Ramos (cell line): ENCODE measurements around the gene OPALIN.

Source experiments
- in situ Hi-C: fragments of 300-500 bp; cut with MboI; formaldehyde crosslinking; loops from one replicate; pipeline ENCODE4 v1.14.3; 2022; ENCODE audit warnings: low sequenced_read_pairs; ENCODE audit not compliant: unreplicated experiment

The OPALIN gene

GRCh38 chr10:96341219-96342182 is 17.3 kb downstream of the OPALIN start:
- in situ Hi-C loops, result loop anchor here (10.0 kb wide), 1 partner anchor 327 kb away; no protein-coding TSS in a partner anchor

GRCh38 chr10:96339956-96340904 is 18.6 kb downstream of the OPALIN start:
- in situ Hi-C loops, result loop anchor here (10.0 kb wide), 1 partner anchor 325 kb away; no protein-coding TSS in a partner anchor

- in situ Hi-C loops, result no loop called here
Measured at GRCh38 chr10:96339383-96339782, 19.4 kb downstream of the OPALIN start.

GRCh38 chr10:96338279-96338925 is 20.4 kb downstream of the OPALIN start:
- in situ Hi-C loops, result no loop called here

GRCh38 chr10:96337106-96337505 is 21.7 kb downstream of the OPALIN start:
- in situ Hi-C loops, result no loop called here

- in situ Hi-C loops, result no loop called here
Measured at GRCh38 chr10:96334616-96335526, 23.9 kb downstream of the OPALIN start.

- in situ Hi-C loops, result no loop called here
Measured at GRCh38 chr10:96333101-96333500, 25.7 kb downstream of the OPALIN start.

- in situ Hi-C loops, result no loop called here
Measured at GRCh38 chr10:96327462-96327861, 31.3 kb downstream of the OPALIN start.

- in situ Hi-C loops, result no loop called here
Measured at GRCh38 chr10:96325719-96326373, 33.0 kb downstream of the OPALIN start.

GRCh38 chr10:96324447-96324846 is 34.4 kb downstream of the OPALIN start:
- in situ Hi-C loops, result no loop called here

GRCh38 chr10:96322275-96322674 is 36.5 kb downstream of the OPALIN start:
- in situ Hi-C loops, result no loop called here

- in situ Hi-C loops, result no loop called here
Measured at GRCh38 chr10:96321822-96322221, 37.0 kb downstream of the OPALIN start.

- in situ Hi-C loops, result no loop called here
Measured at GRCh38 chr10:96319754-96320474, 38.9 kb downstream of the OPALIN start.

- in situ Hi-C loops, result no loop called here
Measured at GRCh38 chr10:96317067-96317833, 41.6 kb downstream of the OPALIN start.

GRCh38 chr10:96313344-96313743 is 45.5 kb downstream of the OPALIN start:
- in situ Hi-C loops, result no loop called here

- in situ Hi-C loops, result no loop called here
Measured at GRCh38 chr10:96311180-96311715, 47.6 kb downstream of the OPALIN start.

GRCh38 chr10:96310321-96310669 is 48.5 kb downstream of the OPALIN start:
- in situ Hi-C loops, result no loop called here
